ENCODE data around the gene WASF2.
"Not testable (repeated sequence)": the region's sequence is repeated elsewhere in the genome, so short reads cannot be mapped to it uniquely, and the experiment has no call there.

The WASF2 gene

DNA sequence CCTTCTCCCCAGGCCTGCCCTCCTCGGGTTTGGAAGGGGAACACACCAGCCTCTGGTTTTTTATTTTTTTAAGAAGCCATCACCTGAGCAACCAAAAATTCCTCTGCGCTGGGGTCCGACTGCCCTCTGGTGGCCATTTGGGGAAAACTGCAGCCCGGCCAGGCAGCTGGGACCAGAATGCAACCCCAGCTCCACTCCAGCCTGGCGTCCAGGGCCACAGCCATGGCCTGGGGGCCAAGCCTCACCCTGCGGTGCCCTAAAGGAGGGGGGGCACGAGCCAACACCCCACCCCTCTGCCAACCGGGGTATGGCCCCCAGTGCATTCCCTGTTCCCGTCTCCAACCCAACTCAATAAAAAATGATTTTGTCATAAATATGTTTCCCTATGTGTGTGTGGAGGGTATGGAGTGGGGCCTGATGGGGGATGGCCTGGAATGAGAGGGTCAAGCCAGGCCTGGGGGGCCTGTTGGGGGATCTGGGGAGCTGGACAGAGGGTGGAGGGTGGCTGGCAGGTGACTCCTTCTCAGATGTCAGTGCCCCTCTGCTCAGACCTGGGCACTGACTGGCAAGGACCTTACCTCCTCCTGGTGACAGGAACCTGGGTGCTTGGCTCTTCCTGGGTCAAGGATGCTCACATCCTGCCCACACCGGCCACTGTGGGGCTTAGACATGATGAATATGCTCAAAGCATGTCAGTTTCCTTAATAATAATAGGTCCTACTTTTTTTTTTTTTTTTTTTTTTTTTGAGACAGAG, 94.3 kb downstream of the WASF2 start:
- DNase-seq (ENCODE audit: low spot score) = no peak

DNA sequence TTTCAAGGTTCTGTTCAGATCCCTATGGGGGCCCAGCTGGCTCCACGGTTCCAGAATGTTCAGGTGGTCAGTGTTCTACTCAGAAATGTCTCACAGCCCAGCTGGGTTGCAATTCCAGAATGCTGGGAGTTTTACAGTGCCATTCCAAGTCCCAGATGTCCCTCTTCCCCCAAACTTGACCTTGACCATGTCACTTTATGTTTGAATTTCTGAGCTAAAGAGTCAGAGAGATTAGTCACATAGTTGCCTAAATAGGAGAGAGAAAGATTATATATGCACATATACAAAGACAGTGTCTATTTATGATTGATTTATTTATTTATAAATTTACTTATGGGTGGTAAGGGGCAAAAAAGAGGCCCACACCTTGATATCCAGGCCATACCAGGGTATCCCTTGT, 95.0 kb downstream of the WASF2 start:
- DNase-seq (ENCODE audit: low spot score) = no peak

- DNase-seq (ENCODE audit: low spot score) = no peak
Observed at GRCh38 chr1:27394282-27394658, 95.7 kb downstream of the WASF2 start.

DNA sequence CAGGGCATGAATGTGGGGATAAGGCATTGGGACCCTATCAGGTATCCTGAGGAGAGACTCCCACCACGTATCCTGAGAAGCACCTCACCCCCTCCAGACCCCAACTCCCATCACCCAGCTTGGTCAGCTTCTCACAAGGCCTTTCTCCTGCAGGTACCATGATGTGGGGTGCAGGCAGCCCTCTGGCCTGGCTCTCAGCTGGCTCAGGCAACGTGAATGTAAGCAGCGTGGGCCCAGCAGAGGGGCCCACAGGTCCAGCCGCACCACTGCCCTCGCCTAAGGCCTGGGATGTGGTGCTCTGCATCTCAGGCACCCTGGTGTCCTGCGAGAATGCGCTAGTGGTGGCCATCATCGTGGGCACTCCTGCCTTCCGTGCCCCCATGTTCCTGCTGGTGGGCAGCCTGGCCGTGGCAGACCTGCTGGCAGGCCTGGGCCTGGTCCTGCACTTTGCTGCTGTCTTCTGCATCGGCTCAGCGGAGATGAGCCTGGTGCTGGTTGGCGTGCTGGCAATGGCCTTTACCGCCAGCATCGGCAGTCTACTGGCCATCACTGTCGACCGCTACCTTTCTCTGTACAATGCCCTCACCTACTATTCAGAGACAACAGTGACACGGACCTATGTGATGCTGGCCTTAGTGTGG, 96.2 kb downstream of the WASF2 start:
- DNase-seq (ENCODE audit: low spot score) = no peak

- DNase-seq (ENCODE audit: low spot score) = no peak
Observed at GRCh38 chr1:27392778-27393635, 97.0 kb downstream of the WASF2 start.

DNA sequence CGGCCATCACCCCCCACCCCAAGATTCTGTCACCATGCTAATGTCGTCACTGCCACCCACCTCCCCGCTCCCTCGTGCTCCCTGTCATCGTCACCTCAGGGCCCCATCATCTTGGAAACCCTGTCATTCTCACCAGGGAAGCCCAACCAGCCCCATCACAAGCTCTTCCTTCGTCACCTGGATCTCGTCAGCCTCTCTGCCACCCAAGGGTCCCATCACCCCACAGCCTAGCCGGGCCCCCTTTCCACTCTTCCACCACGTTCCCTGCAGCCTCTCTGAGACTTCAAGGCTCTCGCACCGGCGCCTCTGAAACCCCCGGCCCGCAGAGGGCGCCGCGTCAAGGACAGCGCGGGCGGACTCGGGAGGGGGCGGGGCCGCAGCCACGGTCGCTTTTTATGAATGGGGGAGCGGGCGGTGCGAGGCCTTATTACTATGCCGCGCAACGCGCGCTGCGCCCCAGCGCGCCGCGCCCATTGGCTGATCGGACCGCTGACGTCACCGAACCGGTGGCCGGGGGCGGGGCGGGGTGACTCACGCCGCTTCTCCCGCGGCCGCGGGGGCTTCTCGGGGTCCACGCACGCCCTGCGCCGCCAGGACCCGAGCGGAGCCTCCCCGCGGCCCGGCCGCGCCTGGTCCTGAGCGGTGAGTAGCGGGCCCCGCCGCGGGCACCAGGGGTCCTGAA, 97.7 kb downstream of the WASF2 start, which contains the start of gene GPR3:
GPR3 (plus strand) TSS at position 527 of the 682 bp plus-strand sequence. CDS start 1,177 bp downstream, outside the sequence.
- DNase-seq (ENCODE audit: low spot score) = peak; percentile 92

- DNase-seq (ENCODE audit: low spot score) = no peak
Observed at GRCh38 chr1:27391511-27392095, 98.4 kb downstream of the WASF2 start.

- no peak for DNase-seq (ENCODE audit: low spot score)
Observed at GRCh38 chr1:27388337-27389005, 101.5 kb downstream of the WASF2 start.

- DNase-seq (ENCODE audit: low spot score) = not testable (repeated sequence)
Observed at GRCh38 chr1:27384797-27385196, 105.2 kb downstream of the WASF2 start.

- no peak for DNase-seq (ENCODE audit: low spot score)
Observed at GRCh38 chr1:27383661-27384060, 106.3 kb downstream of the WASF2 start.

GRCh38 chr1:27383039-27383605, 106.8 kb downstream of the WASF2 start, which contains the start of gene CD164L2:
Gene CD164L2, minus strand, starts transcription at chr1:27383333. Its CDS starts 94 bp downstream, at chr1:27383239.
- DNase-seq (ENCODE audit: low spot score) = no peak

DNA sequence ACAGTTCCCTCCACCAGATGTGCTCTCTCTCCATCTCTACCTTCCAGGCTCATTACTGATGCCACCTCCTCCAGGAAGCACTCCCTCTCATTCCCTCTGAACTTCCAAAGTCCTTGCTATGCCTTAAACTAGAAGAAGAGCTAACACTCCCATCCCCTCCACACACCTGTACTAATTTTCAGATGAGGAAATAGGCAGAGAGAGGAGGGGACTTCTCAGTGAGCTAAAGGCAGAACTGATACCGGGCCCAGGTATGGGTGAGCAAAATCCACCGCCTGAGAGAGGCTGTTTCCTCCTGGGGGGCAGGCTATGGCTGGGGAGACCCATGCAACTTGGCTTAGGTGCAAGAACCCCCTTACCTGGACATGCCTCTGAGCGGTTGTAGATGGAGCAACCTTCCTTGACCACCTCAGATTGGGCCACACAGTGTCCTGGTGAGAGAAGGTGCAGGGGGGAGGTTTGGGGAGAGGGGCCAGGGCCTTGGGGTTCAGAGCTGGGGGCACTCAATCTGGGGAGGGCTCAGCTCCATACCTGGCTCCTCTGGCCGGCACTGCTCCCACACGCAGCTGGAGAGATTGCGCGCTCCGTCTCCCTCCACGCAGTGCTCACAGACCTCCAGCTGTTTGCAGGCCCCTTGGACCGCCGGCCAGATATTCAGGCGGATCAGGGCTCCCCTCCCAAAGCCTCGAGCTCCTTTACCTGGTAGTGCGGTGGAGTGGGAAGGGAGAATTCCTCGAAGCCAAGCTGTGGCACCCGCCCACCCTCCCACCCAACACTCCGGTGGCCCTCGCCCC, 107.8 kb downstream of the WASF2 start:
- no peak for DNase-seq (ENCODE audit: low spot score)

- no peak for DNase-seq (ENCODE audit: low spot score)
Observed at GRCh38 chr1:27380766-27381733, 108.9 kb downstream of the WASF2 start.

- DNase-seq (ENCODE audit: low spot score) = no peak
Observed at GRCh38 chr1:27380224-27380623, 109.7 kb downstream of the WASF2 start.

DNA sequence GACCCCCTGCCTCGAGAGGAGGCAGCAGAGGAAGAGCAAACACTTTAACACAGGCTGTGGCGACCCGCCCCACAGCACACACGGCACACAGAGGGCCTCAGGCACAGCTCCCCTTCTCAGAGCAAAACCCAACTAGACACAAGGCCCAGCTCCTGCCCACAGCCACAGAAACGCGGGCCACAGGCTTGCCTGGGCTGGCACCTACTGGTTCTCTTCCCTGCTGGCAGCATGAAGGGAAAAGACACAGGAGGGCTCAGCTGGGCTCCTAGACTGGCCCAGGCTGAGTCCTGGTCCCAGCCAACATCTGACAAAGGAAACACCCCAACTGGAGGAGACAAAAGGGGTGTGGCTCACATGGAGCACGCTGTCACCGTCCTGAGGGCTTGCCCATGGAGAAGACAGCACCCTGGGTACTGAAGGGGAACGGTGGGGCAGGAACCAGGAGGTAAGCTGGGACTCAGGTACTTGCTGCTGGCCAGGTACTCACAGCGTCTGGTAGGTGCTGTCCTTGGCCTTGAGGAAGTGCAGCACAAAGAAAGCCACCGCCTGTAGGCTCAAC, 110.3 kb downstream of the WASF2 start:
- no peak for DNase-seq (ENCODE audit: low spot score)

GRCh38 chr1:27377760-27378495, 112.0 kb downstream of the WASF2 start:
- DNase-seq (ENCODE audit: low spot score) = no peak

- DNase-seq (ENCODE audit: low spot score) = no peak
Observed at GRCh38 chr1:27374362-27375086, 115.4 kb downstream of the WASF2 start, which contains the start of gene FCN3. Gene FCN3, minus strand, starts transcription at chr1:27374824. Its CDS starts 6 bp downstream, at chr1:27374818.

Data from kidney capillary endothelial cell (primary cell).